ENCODE measurements around the gene RIN3.

- TF ChIP-seq CTCF (IDR thresholded peaks at IDR 0.05; ENCODE audit: insufficient read depth, low read depth, low read length) (no peak), EZH2 (IDR thresholded peaks at IDR 0.05; ENCODE audit: insufficient read depth, low read length) (no peak)
Measured at GRCh38 chr14:92549105-92549858, 35.7 kb downstream of the RIN3 start.

All from astrocyte (in vitro differentiated cells and primary cell).